ENCODE data around the gene HRH2.

Gene HRH2

GRCh38 chr5:175672976-175673648 is 15.2 kb downstream of the HRH2 start:
- no peak for TF ChIP-seq CTCF (conservative IDR thresholded peaks at IDR 0.05; ENCODE audit: low read depth, low read length)
- H3K4me3 ChIP-seq (IDR thresholded peaks at IDR 0.05; ENCODE audit: insufficient read depth, low read depth, low read length) = no peak overlapping the region
- no peaks in the 10 kb centered on the region for H3K27me3 ChIP-seq (ENCODE audit: insufficient read depth, low read depth)
- no peaks in the 10 kb centered on the region for H3K79me2 ChIP-seq (ENCODE audit: insufficient read depth, low read depth)
- no peaks in the 10 kb centered on the region for H3K4me1 ChIP-seq (ENCODE audit: low read depth, poor library complexity, severe bottlenecking)
- no peak overlapping the region for H3K4me2 ChIP-seq
- H2AFZ ChIP-seq (ENCODE audit: low read depth) = no peak overlapping the region
- H3K27ac ChIP-seq = no peak overlapping the region
- H4K20me1 ChIP-seq (ENCODE audit: insufficient read depth) = no peaks in the 10 kb centered on the region
- H3K36me3 ChIP-seq (ENCODE audit: insufficient read depth) = no peaks in the 10 kb centered on the region
- no peak overlapping the region for H3K9ac ChIP-seq

- Histone ChIP-seq H3K4me3 (IDR thresholded peaks at IDR 0.05; ENCODE audit: insufficient read depth, low read depth, low read length) (no peak overlapping the region), H3K79me2 (ENCODE audit: insufficient read depth, low read depth) (no peaks in the 10 kb centered on the region), H2AFZ (ENCODE audit: low read depth) (no peak overlapping the region), H3K4me2 (no peak overlapping the region), H3K36me3 (ENCODE audit: insufficient read depth) (no peaks in the 10 kb centered on the region), H3K27ac (no peak overlapping the region), H4K20me1 (ENCODE audit: insufficient read depth) (no peaks in the 10 kb centered on the region), H3K9ac (no peak overlapping the region), H3K27me3 (ENCODE audit: insufficient read depth, low read depth) (no peaks in the 10 kb centered on the region), H3K4me1 (ENCODE audit: low read depth, poor library complexity, severe bottlenecking) (no peaks in the 10 kb centered on the region)
- no peak for TF ChIP-seq CTCF (conservative IDR thresholded peaks at IDR 0.05; ENCODE audit: low read depth, low read length)
Observed at GRCh38 chr5:175674731-175675346, 17.0 kb downstream of the HRH2 start.

GRCh38 chr5:175675873-175676272 is 18.0 kb downstream of the HRH2 start:
- Histone ChIP-seq H3K4me2 (no peak overlapping the region), H3K4me3 (IDR thresholded peaks at IDR 0.05; ENCODE audit: insufficient read depth, low read depth, low read length) (no peak overlapping the region), H3K36me3 (ENCODE audit: insufficient read depth) (no peaks in the 10 kb centered on the region), H3K79me2 (ENCODE audit: insufficient read depth, low read depth) (no peaks in the 10 kb centered on the region), H2AFZ (ENCODE audit: low read depth) (no peak overlapping the region), H4K20me1 (ENCODE audit: insufficient read depth) (no peaks in the 10 kb centered on the region), H3K27ac (no peak overlapping the region), H3K27me3 (ENCODE audit: insufficient read depth, low read depth) (no peaks in the 10 kb centered on the region), H3K9ac (no peak overlapping the region), H3K4me1 (ENCODE audit: low read depth, poor library complexity, severe bottlenecking) (no peaks in the 10 kb centered on the region)
- TF ChIP-seq CTCF (conservative IDR thresholded peaks at IDR 0.05; ENCODE audit: low read depth, low read length) = no peak

GRCh38 chr5:175677571-175677970 is 19.7 kb downstream of the HRH2 start:
- TF ChIP-seq CTCF (conservative IDR thresholded peaks at IDR 0.05; ENCODE audit: low read depth, low read length) = no peak
- H3K36me3 ChIP-seq (ENCODE audit: insufficient read depth) = no peaks in the 10 kb centered on the region
- no peaks in the 10 kb centered on the region for H3K4me1 ChIP-seq (ENCODE audit: low read depth, poor library complexity, severe bottlenecking)
- no peak overlapping the region for H2AFZ ChIP-seq (ENCODE audit: low read depth)
- no peak overlapping the region for H3K27ac ChIP-seq
- no peak overlapping the region for H3K9ac ChIP-seq
- H3K79me2 ChIP-seq (ENCODE audit: insufficient read depth, low read depth) = no peaks in the 10 kb centered on the region
- H3K4me2 ChIP-seq = no peak overlapping the region
- H3K27me3 ChIP-seq (ENCODE audit: insufficient read depth, low read depth) = no peaks in the 10 kb centered on the region; the same call in 1 of the 2 replicates
- no peaks in the 10 kb centered on the region for H4K20me1 ChIP-seq (ENCODE audit: insufficient read depth)
- no peak overlapping the region for H3K4me3 ChIP-seq (IDR thresholded peaks at IDR 0.05; ENCODE audit: insufficient read depth, low read depth, low read length)
